Vagina (tissue), 2 donors: ENCODE results near the gene ASIC3. TPM values are rescaled to one million over a fixed set of nuclear protein-coding genes. Genes with fewer than 3 reads are reported as not detected.
A peak's percentile ranks its signal among the peaks of the same experiment; 100 is the strongest.

Experiments used
- DNase-seq, 2 donors: peaks; one replicate each; pipeline ENCODE4 v3.0.0-alpha.2; 2017; ENCODE audit errors: extremely low spot score in 2 of 2
- H3K27ac ChIP-seq: fragments of 200-600 bp; sonication (generic); one replicate; pipeline ENCODE4 v1.5.1; 2019
- H3K27me3 ChIP-seq: fragments of 200-600 bp; sonication (generic); one replicate; pipeline ENCODE4 v1.5.1; 2019
- H3K36me3 ChIP-seq, 2 donors: fragments of 200-600 bp; sonication (generic); one replicate each; pipeline ENCODE4 v1.5.1; 2017 to 2019
- H3K4me1 ChIP-seq: fragments of 200-600 bp; sonication (generic); one replicate; pipeline ENCODE4 v1.5.1; 2019
- H3K4me3 ChIP-seq, 2 donors: fragments of 200-600 bp; sonication (generic); 1 replicate in 1 of 2; 2 replicates in 1 of 2; pipeline ENCODE4 v1.5.1; 2016 to 2019
- H3K9me3 ChIP-seq: fragments of 200-600 bp; sonication (generic); one replicate; pipeline ENCODE4 v1.5.1; 2019
- POLR2A ChIP-seq, 2 donors: fragments of 450-650 bp; IDR thresholded peaks; one replicate each; pipeline ENCODE4 v1.6.1; 2017; ENCODE audit warnings: antibody characterized with exemption in 2 of 2, mild to moderate bottlenecking in 2 of 2, moderate library complexity in 2 of 2
- POLR2AphosphoS5 ChIP-seq, 2 donors: sonication (generic); formaldehyde crosslinking; IDR thresholded peaks; one replicate each; pipeline ENCODE4 v1.9.0; 2017; ENCODE audit warnings: antibody characterized with exemption in 2 of 2, mild to moderate bottlenecking in 2 of 2, low read depth in 1 of 2; ENCODE audit not compliant: insufficient read depth in 1 of 2
- intact Hi-C: fragments of 100-400 bp; cut with DNase I; formaldehyde crosslinking; loops from one replicate; pipeline ENCODE4 v1.15.1; 2023
- total RNA-seq: library from RNA; depleted of rRNA; stranded (reverse); fragments of >200 nt; gene quantifications from one replicate; pipeline ENCODE4 v1.2.3, GENCODE V29; 2016
- TF ChIP-seq, protein P1 (sequence below), 3 experiments: fragments of 450-650 bp in 2 of 3; fragments of 200-600 bp in 1 of 3; sonication (generic) in 1 of 3; IDR thresholded peaks; one replicate each; pipeline ENCODE4 v1.5.1; 2017 to 2019; ENCODE audit warnings: antibody characterized with exemption in 3 of 3, mild to moderate bottlenecking in 2 of 3, moderate library complexity in 2 of 3

The ASIC3 gene
- total RNA-seq, 1 donor from 2014 or later = 3.7 TPM

GRCh38 chr7:151008511-151009323 is 39.6 kb upstream of the ASIC3 start:
- DNase-seq = no peak
- peak in 1 of 2 donors; percentile 17 for TF ChIP-seq POLR2AphosphoS5 (IDR thresholded peaks at IDR 0.05; ENCODE audit: insufficient read depth in 1 of 2, low read depth in 1 of 2)
- TF ChIP-seq, protein P1, sequence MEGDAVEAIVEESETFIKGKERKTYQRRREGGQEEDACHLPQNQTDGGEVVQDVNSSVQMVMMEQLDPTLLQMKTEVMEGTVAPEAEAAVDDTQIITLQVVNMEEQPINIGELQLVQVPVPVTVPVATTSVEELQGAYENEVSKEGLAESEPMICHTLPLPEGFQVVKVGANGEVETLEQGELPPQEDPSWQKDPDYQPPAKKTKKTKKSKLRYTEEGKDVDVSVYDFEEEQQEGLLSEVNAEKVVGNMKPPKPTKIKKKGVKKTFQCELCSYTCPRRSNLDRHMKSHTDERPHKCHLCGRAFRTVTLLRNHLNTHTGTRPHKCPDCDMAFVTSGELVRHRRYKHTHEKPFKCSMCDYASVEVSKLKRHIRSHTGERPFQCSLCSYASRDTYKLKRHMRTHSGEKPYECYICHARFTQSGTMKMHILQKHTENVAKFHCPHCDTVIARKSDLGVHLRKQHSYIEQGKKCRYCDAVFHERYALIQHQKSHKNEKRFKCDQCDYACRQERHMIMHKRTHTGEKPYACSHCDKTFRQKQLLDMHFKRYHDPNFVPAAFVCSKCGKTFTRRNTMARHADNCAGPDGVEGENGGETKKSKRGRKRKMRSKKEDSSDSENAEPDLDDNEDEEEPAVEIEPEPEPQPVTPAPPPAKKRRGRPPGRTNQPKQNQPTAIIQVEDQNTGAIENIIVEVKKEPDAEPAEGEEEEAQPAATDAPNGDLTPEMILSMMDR (IDR thresholded peaks at IDR 0.05) = peak; percentile 30 to 35 (median 32)
- no peak for TF ChIP-seq POLR2A (IDR thresholded peaks at IDR 0.05)
- no peaks in the 10 kb centered on the region for H3K36me3 ChIP-seq
- no peak overlapping the region for H3K27ac ChIP-seq
- H3K4me3 ChIP-seq = no peak overlapping the region
- intact Hi-C loops = no loop called here
- no peaks in the 10 kb centered on the region for H3K9me3 ChIP-seq
- H3K4me1 ChIP-seq = peaks cover 42% of the 10 kb centered on the region
- H3K27me3 ChIP-seq = no peaks in the 10 kb centered on the region

DNA sequence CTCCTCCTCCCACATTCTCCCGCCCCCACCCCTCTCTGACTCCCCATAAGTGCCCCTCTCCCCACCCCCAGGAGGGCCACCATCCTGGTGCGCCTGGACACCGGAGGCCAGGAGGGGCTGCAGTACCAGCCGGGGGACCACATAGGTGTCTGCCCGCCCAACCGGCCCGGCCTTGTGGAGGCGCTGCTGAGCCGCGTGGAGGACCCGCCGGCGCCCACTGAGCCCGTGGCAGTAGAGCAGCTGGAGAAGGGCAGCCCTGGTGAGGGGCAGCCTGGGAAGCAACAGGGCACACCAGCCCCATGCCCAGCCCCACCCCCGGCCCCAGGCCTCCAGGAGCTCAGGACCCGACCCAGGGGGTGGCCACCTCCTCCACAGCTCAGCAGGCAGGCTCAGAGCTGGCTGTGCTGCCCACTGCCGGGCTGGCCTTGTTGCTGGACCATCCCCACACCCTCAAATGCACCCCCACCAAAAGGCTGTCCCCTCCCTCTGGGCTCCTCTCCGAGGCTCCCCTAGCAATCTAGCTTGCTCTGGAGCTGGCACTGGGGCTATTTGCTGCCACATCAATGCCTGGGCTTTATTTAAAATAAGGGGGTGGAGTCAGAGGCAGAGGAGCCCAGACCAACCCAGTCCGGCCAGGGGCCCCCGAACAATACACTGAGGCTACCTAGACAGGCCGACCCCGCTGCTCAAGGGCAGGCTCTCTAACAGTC is 38.8 kb upstream of the ASIC3 start:
- H3K27ac ChIP-seq = no peak overlapping the region
- intact Hi-C loops = no loop called here
- no peak overlapping the region for H3K4me3 ChIP-seq
- no peaks in the 10 kb centered on the region for H3K36me3 ChIP-seq
- H3K4me1 ChIP-seq = peaks cover 48% of the 10 kb centered on the region
- TF ChIP-seq, protein P1 (IDR thresholded peaks at IDR 0.05) = no peak
- TF ChIP-seq POLR2A (IDR thresholded peaks at IDR 0.05) (no peak), POLR2AphosphoS5 (IDR thresholded peaks at IDR 0.05; ENCODE audit: insufficient read depth in 1 of 2, low read depth in 1 of 2) (no peak)
- no peaks in the 10 kb centered on the region for H3K27me3 ChIP-seq
- no peaks in the 10 kb centered on the region for H3K9me3 ChIP-seq
- DNase-seq = no peak

DNA sequence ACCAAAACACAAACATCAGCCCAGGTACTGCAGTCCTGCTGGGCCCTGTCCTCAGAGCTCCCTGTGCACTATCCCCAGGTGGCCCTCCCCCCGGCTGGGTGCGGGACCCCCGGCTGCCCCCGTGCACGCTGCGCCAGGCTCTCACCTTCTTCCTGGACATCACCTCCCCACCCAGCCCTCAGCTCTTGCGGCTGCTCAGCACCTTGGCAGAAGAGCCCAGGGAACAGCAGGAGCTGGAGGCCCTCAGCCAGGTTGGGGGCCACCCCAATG is 38.4 kb upstream of the ASIC3 start:
- DNase-seq = no peak
- peaks cover 48% of the 10 kb centered on the region for H3K4me1 ChIP-seq
- no peaks in the 10 kb centered on the region for H3K27me3 ChIP-seq
- no peaks in the 10 kb centered on the region for H3K36me3 ChIP-seq
- H3K4me3 ChIP-seq = no peak overlapping the region
- intact Hi-C loops = no loop called here
- TF ChIP-seq, protein P1 (IDR thresholded peaks at IDR 0.05) = no peak
- TF ChIP-seq POLR2A (IDR thresholded peaks at IDR 0.05) (no peak), POLR2AphosphoS5 (IDR thresholded peaks at IDR 0.05; ENCODE audit: insufficient read depth in 1 of 2, low read depth in 1 of 2) (no peak)
- no peak overlapping the region for H3K27ac ChIP-seq
- H3K9me3 ChIP-seq = no peaks in the 10 kb centered on the region

- Histone ChIP-seq H3K9me3 (no peaks in the 10 kb centered on the region), H3K27me3 (no peaks in the 10 kb centered on the region), H3K4me1 (peaks cover 48% of the 10 kb centered on the region), H3K36me3 (no peaks in the 10 kb centered on the region), H3K4me3 (no peak overlapping the region), H3K27ac (no peak overlapping the region)
- TF ChIP-seq, protein P1 (IDR thresholded peaks at IDR 0.05) = no peak
- no peak for TF ChIP-seq POLR2AphosphoS5 (IDR thresholded peaks at IDR 0.05; ENCODE audit: insufficient read depth in 1 of 2, low read depth in 1 of 2)
- TF ChIP-seq POLR2A (IDR thresholded peaks at IDR 0.05) = no peak
- intact Hi-C loops = no loop called here
- DNase-seq = no peak
These were observed 37.8 kb upstream of the ASIC3 start for GRCh38 chr7:151010307-151011096.
